Activated naive CD8-positive, alpha-beta T cell treated with anti-CD3 and anti-CD28 coated beads, Interleukin-2, amount 50 U/mL, for 24 hours (primary cell): ENCODE results near the gene CWH43.
A peak's percentile ranks its signal among the peaks of the same experiment; 100 is the strongest.
"Not testable (repeated sequence)": the region's sequence is repeated elsewhere in the genome, so short reads cannot be mapped to it uniquely, and the experiment has no call there.

Source experiments
- ATAC-seq: fragments of 150-1000 bp; cut with Tn5 transposase; one replicate; pipeline ENCODE4 v1.10.0; 2021
- DNase-seq: peaks from one replicate; pipeline ENCODE4 v3.0.0; 2021
- H3K27ac Mint-ChIP-seq: one replicate; pipeline ENCODE4 v1.8.0; 2021; ENCODE audit warnings: mild to moderate bottlenecking, mixed read lengths
- H3K27me3 Mint-ChIP-seq: one replicate; pipeline ENCODE4 v1.8.0; 2021; ENCODE audit warnings: mixed read lengths
- H3K36me3 Mint-ChIP-seq: one replicate; pipeline ENCODE4 v1.8.0; 2021; ENCODE audit warnings: low read depth, mixed read lengths
- H3K4me1 Mint-ChIP-seq: one replicate; pipeline ENCODE4 v1.8.0; 2021; ENCODE audit warnings: mixed read lengths
- H3K4me3 Mint-ChIP-seq: one replicate; pipeline ENCODE4 v1.8.0; 2021; ENCODE audit warnings: mild to moderate bottlenecking, moderate library complexity, mixed read lengths
- H3K9me3 Mint-ChIP-seq: one replicate; pipeline ENCODE4 v1.8.0; 2021; ENCODE audit warnings: mixed read lengths

The CWH43 gene

GRCh38 chr4:48985976-48986653, at the start of gene CWH43:
CWH43 (plus strand) TSS chr4:48986275; CDS start chr4:48986430, 155 bp downstream.
- ATAC-seq (no peak), DNase-seq (no peak)
- Mint-ChIP-seq H3K4me1 (no peaks in the 10 kb centered on the region), H3K27ac (no peak within 1 kb of the TSS), H3K9me3 (no peaks in the 10 kb centered on the region), H3K27me3 (peaks cover 43% of the 10 kb centered on the region), H3K4me3 (no peak within 1 kb of the TSS), H3K36me3 (no peaks in the 10 kb centered on the region)

GRCh38 chr4:48937033-48937432, 49.0 kb upstream of the CWH43 start:
- no peaks in the 10 kb centered on the region for H3K27me3 Mint-ChIP-seq
- no peaks in the 10 kb centered on the region for H3K4me1 Mint-ChIP-seq
- H3K36me3 Mint-ChIP-seq = no peaks in the 10 kb centered on the region
- ATAC-seq = no peak
- H3K4me3 Mint-ChIP-seq = no peak overlapping the region
- peaks cover 4% of the 10 kb centered on the region for H3K9me3 Mint-ChIP-seq
- DNase-seq = no peak
- no peak overlapping the region for H3K27ac Mint-ChIP-seq

GRCh38 chr4:48938831-48939230, 47.2 kb upstream of the CWH43 start:
- no peak overlapping the region for H3K27ac Mint-ChIP-seq

GRCh38 chr4:48939785-48940184, 46.3 kb upstream of the CWH43 start:
- Mint-ChIP-seq H3K36me3 (no peaks in the 10 kb centered on the region), H3K4me1 (peaks cover 8% of the 10 kb centered on the region), H3K9me3 (peaks cover 4% of the 10 kb centered on the region), H3K27ac (no peak overlapping the region), H3K27me3 (no peaks in the 10 kb centered on the region), H3K4me3 (no peak overlapping the region)
- DNase-seq (no peak), ATAC-seq (no peak)

More at GRCh38 chr4:48938831-48939230, 47.2 kb upstream of the CWH43 start:
- no peak overlapping the region for H3K4me3 Mint-ChIP-seq
- ATAC-seq (no peak), DNase-seq (no peak)
- no peaks in the 10 kb centered on the region for H3K4me1 Mint-ChIP-seq
- H3K9me3 Mint-ChIP-seq = peaks cover 4% of the 10 kb centered on the region
- no peaks in the 10 kb centered on the region for H3K27me3 Mint-ChIP-seq
- H3K36me3 Mint-ChIP-seq = no peaks in the 10 kb centered on the region

- Mint-ChIP-seq H3K4me1 (peaks cover 14% of the 10 kb centered on the region), H3K4me3 (no peak overlapping the region), H3K9me3 (no peaks in the 10 kb centered on the region), H3K36me3 (no peaks in the 10 kb centered on the region), H3K27ac (no peak overlapping the region), H3K27me3 (no peaks in the 10 kb centered on the region)
- no peak for ATAC-seq
- DNase-seq = no peak
These were observed 42.7 kb upstream of the CWH43 start for GRCh38 chr4:48943387-48943786.

- peaks cover 17% of the 10 kb centered on the region for H3K4me1 Mint-ChIP-seq
- no peak for DNase-seq
- no peak overlapping the region for H3K27ac Mint-ChIP-seq
- H3K9me3 Mint-ChIP-seq = no peaks in the 10 kb centered on the region
- no peaks in the 10 kb centered on the region for H3K36me3 Mint-ChIP-seq
- ATAC-seq = peak; percentile 15
- H3K4me3 Mint-ChIP-seq = no peak overlapping the region
- no peaks in the 10 kb centered on the region for H3K27me3 Mint-ChIP-seq
These were observed 41.8 kb upstream of the CWH43 start for GRCh38 chr4:48944252-48944651.

GRCh38 chr4:48944756-48945241, 41.3 kb upstream of the CWH43 start:
- H3K4me3 Mint-ChIP-seq = no peak overlapping the region
- no peaks in the 10 kb centered on the region for H3K27me3 Mint-ChIP-seq
- ATAC-seq = no peak
- peak; percentile 55 for DNase-seq
- no peaks in the 10 kb centered on the region for H3K9me3 Mint-ChIP-seq
- H3K4me1 Mint-ChIP-seq = peaks cover 17% of the 10 kb centered on the region
- no peak overlapping the region for H3K27ac Mint-ChIP-seq
- H3K36me3 Mint-ChIP-seq = no peaks in the 10 kb centered on the region

GRCh38 chr4:48945981-48946380, 40.1 kb upstream of the CWH43 start:
- H3K27me3 Mint-ChIP-seq = peaks cover 2% of the 10 kb centered on the region
- H3K27ac Mint-ChIP-seq = no peak overlapping the region
- H3K4me1 Mint-ChIP-seq = peaks cover 17% of the 10 kb centered on the region
- no peaks in the 10 kb centered on the region for H3K9me3 Mint-ChIP-seq
- DNase-seq (no peak), ATAC-seq (no peak)
- no peaks in the 10 kb centered on the region for H3K36me3 Mint-ChIP-seq
- no peak overlapping the region for H3K4me3 Mint-ChIP-seq

GRCh38 chr4:48947731-48948130, 38.3 kb upstream of the CWH43 start:
- DNase-seq (no peak), ATAC-seq (no peak)
- no peaks in the 10 kb centered on the region for H3K9me3 Mint-ChIP-seq
- H3K36me3 Mint-ChIP-seq = no peaks in the 10 kb centered on the region
- peaks cover 17% of the 10 kb centered on the region for H3K4me1 Mint-ChIP-seq
- H3K27me3 Mint-ChIP-seq = peaks cover 2% of the 10 kb centered on the region
- H3K27ac Mint-ChIP-seq = no peak overlapping the region
- H3K4me3 Mint-ChIP-seq = no peak overlapping the region

GRCh38 chr4:48949086-48949485, 37.0 kb upstream of the CWH43 start:
- ATAC-seq = no peak
- Mint-ChIP-seq H3K9me3 (no peaks in the 10 kb centered on the region), H3K4me3 (no peak overlapping the region), H3K4me1 (peaks cover 16% of the 10 kb centered on the region), H3K27ac (no peak overlapping the region), H3K27me3 (peaks cover 2% of the 10 kb centered on the region), H3K36me3 (no peaks in the 10 kb centered on the region)
- no peak for DNase-seq

- no peak overlapping the region for H3K4me3 Mint-ChIP-seq
- H3K36me3 Mint-ChIP-seq = no peaks in the 10 kb centered on the region
- no peaks in the 10 kb centered on the region for H3K9me3 Mint-ChIP-seq
- no peak overlapping the region for H3K27ac Mint-ChIP-seq
- DNase-seq (no peak), ATAC-seq (no peak)
- H3K4me1 Mint-ChIP-seq = peaks cover 10% of the 10 kb centered on the region
- H3K27me3 Mint-ChIP-seq = peaks cover 2% of the 10 kb centered on the region
These were observed 36.4 kb upstream of the CWH43 start for GRCh38 chr4:48949518-48950219.

GRCh38 chr4:48954314-48954713, 31.8 kb upstream of the CWH43 start:
- H3K27ac Mint-ChIP-seq = no peak overlapping the region

GRCh38 chr4:48957366-48957765, 28.7 kb upstream of the CWH43 start:
- not testable (repeated sequence) for H3K4me1 Mint-ChIP-seq, H3K4me3 Mint-ChIP-seq, ATAC-seq, H3K27ac Mint-ChIP-seq, H3K9me3 Mint-ChIP-seq, DNase-seq, H3K27me3 Mint-ChIP-seq, H3K36me3 Mint-ChIP-seq

More at GRCh38 chr4:48954314-48954713, 31.8 kb upstream of the CWH43 start:
- H3K4me1 Mint-ChIP-seq = no peaks in the 10 kb centered on the region
- ATAC-seq (no peak), DNase-seq (no peak)
- no peaks in the 10 kb centered on the region for H3K9me3 Mint-ChIP-seq
- H3K4me3 Mint-ChIP-seq = no peak overlapping the region
- H3K27me3 Mint-ChIP-seq = peaks cover 2% of the 10 kb centered on the region
- H3K36me3 Mint-ChIP-seq = no peaks in the 10 kb centered on the region

- no peaks in the 10 kb centered on the region for H3K36me3 Mint-ChIP-seq
- no peak overlapping the region for H3K27ac Mint-ChIP-seq
- DNase-seq (no peak), ATAC-seq (no peak)
- H3K9me3 Mint-ChIP-seq = no peaks in the 10 kb centered on the region
- no peaks in the 10 kb centered on the region for H3K27me3 Mint-ChIP-seq
- no peak overlapping the region for H3K4me3 Mint-ChIP-seq
- H3K4me1 Mint-ChIP-seq = no peaks in the 10 kb centered on the region
These were observed 27.5 kb upstream of the CWH43 start for GRCh38 chr4:48958582-48958981.

- no peaks in the 10 kb centered on the region for H3K36me3 Mint-ChIP-seq
- H3K27ac Mint-ChIP-seq = no peak overlapping the region
- H3K27me3 Mint-ChIP-seq = no peaks in the 10 kb centered on the region
- DNase-seq = no peak
- no peaks in the 10 kb centered on the region for H3K4me1 Mint-ChIP-seq
- ATAC-seq = no peak
- no peak overlapping the region for H3K4me3 Mint-ChIP-seq
- H3K9me3 Mint-ChIP-seq = no peaks in the 10 kb centered on the region
These were observed 25.0 kb upstream of the CWH43 start for GRCh38 chr4:48960988-48961635.
